HEK293T (cell line): ENCODE results near the gene MFAP3L.

Source experiments
- ELF4 ChIP-seq: fragments of 450-650 bp; IDR thresholded peaks from 2 replicates; pipeline ENCODE4 v1.6.1; 2017; ENCODE audit warnings: antibody characterized with exemption
- FOXK2 ChIP-seq: fragments of 450-650 bp; IDR thresholded peaks from 2 replicates; pipeline ENCODE4 v1.6.1; 2016; ENCODE audit warnings: mild to moderate bottlenecking
- L3MBTL2 ChIP-seq: fragments of 450-650 bp; conservative IDR thresholded peaks from 2 replicates; pipeline ENCODE4 v1.6.1; 2016; ENCODE audit warnings: mild to moderate bottlenecking
- SP1 ChIP-seq: fragments of 450-650 bp; IDR thresholded peaks from 2 replicates; pipeline ENCODE4 v1.6.1; 2017

GRCh38 chr4:170008371-170008770 lies 17.8 kb downstream of the MFAP3L start:
- TF ChIP-seq FOXK2 (no peak), L3MBTL2 (no peak), ELF4 (no peak), SP1 (no peak)
